Measurements from ENCODE around the gene ANKRD33B. TPM values are rescaled to one million over a fixed set of nuclear protein-coding genes. Genes with fewer than 3 reads are reported as not detected.

The ANKRD33B gene
- total RNA-seq, 1 donor from 2014 or later = 2.2 TPM

- Histone ChIP-seq H3K4me2 (no peak overlapping the region), H3K9ac (no peak overlapping the region), H3K27ac (no peak overlapping the region), H3K79me2 (ENCODE audit: low read depth) (no peaks in the 10 kb centered on the region), H3K4me1 (peaks cover 10% of the 10 kb centered on the region), H3K27me3 (no peaks in the 10 kb centered on the region), H3F3A (ENCODE audit: low read depth) (no peaks in the 10 kb centered on the region), H3K4me3 (no peak overlapping the region), H2AFZ (replicated peaks) (no peak overlapping the region), H3K36me3 (no peaks in the 10 kb centered on the region), H4K20me1 (ENCODE audit: low read depth) (no peaks in the 10 kb centered on the region), H3K9me3 (ENCODE audit: low read depth) (no peaks in the 10 kb centered on the region)
- Mint-ChIP-seq H3K27me3 (ENCODE audit: insufficient read depth, low read depth) (peaks cover 12% of the 10 kb centered on the region), H3K27ac (no peak overlapping the region), H3K9me3 (no peaks in the 10 kb centered on the region), H3K36me3 (no peaks in the 10 kb centered on the region), H3K4me3 (no peak overlapping the region), H3K4me1 (peaks cover 41% of the 10 kb centered on the region)
- TF ChIP-seq CTCF (IDR thresholded peaks at IDR 0.05) (no peak), EZH2 (IDR thresholded peaks at IDR 0.05) (no peak), EZH2phosphoT487 (IDR thresholded peaks at IDR 0.05) (no peak)
- no peak for DNase-seq (ENCODE audit: low spot score)
These were observed 94.4 kb downstream of the ANKRD33B start for GRCh38 chr5:10658265-10658664.

- H3K9me3 Mint-ChIP-seq = no peaks in the 10 kb centered on the region
- Histone ChIP-seq H3K4me2 (no peak overlapping the region), H3F3A (ENCODE audit: low read depth) (no peaks in the 10 kb centered on the region), H3K4me3 (no peak overlapping the region), H3K27ac (no peak overlapping the region), H4K20me1 (ENCODE audit: low read depth) (no peaks in the 10 kb centered on the region), H3K4me1 (peaks cover 15% of the 10 kb centered on the region), H3K36me3 (no peaks in the 10 kb centered on the region), H2AFZ (replicated peaks) (no peak overlapping the region), H3K9ac (no peak overlapping the region), H3K79me2 (ENCODE audit: low read depth) (no peaks in the 10 kb centered on the region), H3K27me3 (no peaks in the 10 kb centered on the region), H3K9me3 (ENCODE audit: low read depth) (no peaks in the 10 kb centered on the region)
- peaks cover 39% of the 10 kb centered on the region for H3K4me1 Mint-ChIP-seq
- no peaks in the 10 kb centered on the region for H3K36me3 Mint-ChIP-seq
- TF ChIP-seq EZH2phosphoT487 (IDR thresholded peaks at IDR 0.05) (no peak), EZH2 (IDR thresholded peaks at IDR 0.05) (no peak), CTCF (IDR thresholded peaks at IDR 0.05) (no peak)
- no peak for DNase-seq (ENCODE audit: low spot score)
- H3K27me3 Mint-ChIP-seq (ENCODE audit: insufficient read depth, low read depth) = peaks cover 9% of the 10 kb centered on the region
- no peak overlapping the region for H3K27ac Mint-ChIP-seq
- no peak overlapping the region for H3K4me3 Mint-ChIP-seq
These were observed 96.3 kb downstream of the ANKRD33B start for GRCh38 chr5:10660135-10660534.

- Mint-ChIP-seq H3K9me3 (no peaks in the 10 kb centered on the region), H3K36me3 (no peaks in the 10 kb centered on the region), H3K4me3 (no peak overlapping the region), H3K27ac (no peak overlapping the region), H3K27me3 (ENCODE audit: insufficient read depth, low read depth) (peaks cover 7% of the 10 kb centered on the region), H3K4me1 (peaks cover 32% of the 10 kb centered on the region)
- Histone ChIP-seq H3K4me2 (no peak overlapping the region), H4K20me1 (ENCODE audit: low read depth) (no peaks in the 10 kb centered on the region), H3F3A (ENCODE audit: low read depth) (no peaks in the 10 kb centered on the region), H3K79me2 (ENCODE audit: low read depth) (no peaks in the 10 kb centered on the region), H3K27ac (no peak overlapping the region), H3K4me3 (no peak overlapping the region), H3K4me1 (peaks cover 11% of the 10 kb centered on the region), H3K27me3 (no peaks in the 10 kb centered on the region), H3K36me3 (no peaks in the 10 kb centered on the region), H2AFZ (replicated peaks) (no peak overlapping the region), H3K9me3 (ENCODE audit: low read depth) (no peaks in the 10 kb centered on the region), H3K9ac (no peak overlapping the region)
- no peak for TF ChIP-seq EZH2 (IDR thresholded peaks at IDR 0.05)
- no peak for TF ChIP-seq EZH2phosphoT487 (IDR thresholded peaks at IDR 0.05)
- no peak for TF ChIP-seq CTCF (IDR thresholded peaks at IDR 0.05)
- no peak for DNase-seq (ENCODE audit: low spot score)
These were observed 97.0 kb downstream of the ANKRD33B start for GRCh38 chr5:10660720-10661387.

Data from neural progenitor cell (in vitro differentiated cells).